HG03135 (cell line): ENCODE measurements around the gene GPT2.
A peak's percentile ranks its signal among the peaks of the same experiment; 100 is the strongest.

ENCODE experiments used
- ATAC-seq: cut with Tn5 transposase; IDR thresholded peaks from one replicate; pipeline ENCODE4 v1.9.1; 2021; ENCODE audit warnings: mild to moderate bottlenecking, moderate library complexity; ENCODE audit not compliant: unreplicated experiment

GPT2 gene

GRCh38 chr16:46895399-46896313 is 11.5 kb downstream of the GPT2 start:
- no peak for ATAC-seq

- no peak for ATAC-seq
These were observed 12.3 kb downstream of the GPT2 start for GRCh38 chr16:46896314-46896968.

- no peak for ATAC-seq
These were observed 13.3 kb downstream of the GPT2 start for GRCh38 chr16:46897471-46897870.

GRCh38 chr16:46898006-46898405 is 13.8 kb downstream of the GPT2 start:
- no peak for ATAC-seq

- ATAC-seq, result no peak
These were observed 15.4 kb downstream of the GPT2 start for GRCh38 chr16:46899443-46900143.

GRCh38 chr16:46900455-46901235 is 16.5 kb downstream of the GPT2 start:
- no peak for ATAC-seq

- ATAC-seq, result no peak
These were observed 17.5 kb downstream of the GPT2 start for GRCh38 chr16:46901709-46902108.

GRCh38 chr16:46903255-46903905 is 19.2 kb downstream of the GPT2 start:
- no peak for ATAC-seq

- ATAC-seq, result no peak
These were observed 20.3 kb downstream of the GPT2 start for GRCh38 chr16:46904471-46904870.

- no peak for ATAC-seq
These were observed 22.3 kb downstream of the GPT2 start for GRCh38 chr16:46906360-46907060.

GRCh38 chr16:46907061-46907774 is 23.1 kb downstream of the GPT2 start:
- no peak for ATAC-seq

- ATAC-seq, result no peak
These were observed 24.6 kb downstream of the GPT2 start for GRCh38 chr16:46908540-46909372.

GRCh38 chr16:46911038-46911437 is 26.9 kb downstream of the GPT2 start:
- ATAC-seq, result peak; percentile 51

GRCh38 chr16:46911650-46912049 is 27.5 kb downstream of the GPT2 start:
- no peak for ATAC-seq

GRCh38 chr16:46914556-46915201 is 30.5 kb downstream of the GPT2 start:
- ATAC-seq, result no peak

GRCh38 chr16:46915483-46916025 is 31.4 kb downstream of the GPT2 start:
- ATAC-seq, result no peak

- ATAC-seq, result no peak
These were observed 32.8 kb downstream of the GPT2 start for GRCh38 chr16:46916980-46917379.
